NCI-H345 (cell line): Measurements from ENCODE around the gene ZMYM4.
"Not testable (repeated sequence)": the region's sequence is repeated elsewhere in the genome, so short reads cannot be mapped to it uniquely, and the experiment has no call there.

ENCODE experiments used
- DNase-seq: peaks from one replicate; lab custom pipeline; 2025; lab: John Stamatoyannopoulos, UW

The ZMYM4 gene

GRCh38 chr1:35326246-35326866 is 57.8 kb downstream of the ZMYM4 start:
- DNase-seq, result no peak

GRCh38 chr1:35331618-35332017 is 63.1 kb downstream of the ZMYM4 start:
- DNase-seq, result not testable (repeated sequence)

GRCh38 chr1:35334485-35334884 is 66.0 kb downstream of the ZMYM4 start:
- DNase-seq, result no peak

- no peak for DNase-seq
These were observed 72.0 kb downstream of the ZMYM4 start for GRCh38 chr1:35340519-35340918.

- no peak for DNase-seq
These were observed 77.0 kb downstream of the ZMYM4 start for GRCh38 chr1:35345439-35345981.

- DNase-seq, result no peak
These were observed 82.4 kb downstream of the ZMYM4 start for GRCh38 chr1:35350872-35351271.

- DNase-seq, result no peak
These were observed 91.5 kb downstream of the ZMYM4 start for GRCh38 chr1:35359995-35360394.

- DNase-seq, result no peak
These were observed 93.1 kb downstream of the ZMYM4 start for GRCh38 chr1:35361638-35362037.

- no peak for DNase-seq
These were observed 96.2 kb downstream of the ZMYM4 start for GRCh38 chr1:35364741-35365140.

- DNase-seq, result no peak
These were observed 99.4 kb downstream of the ZMYM4 start for GRCh38 chr1:35367914-35368313.

GRCh38 chr1:35369922-35370671 is 101.6 kb downstream of the ZMYM4 start:
- no peak for DNase-seq

GRCh38 chr1:35371506-35371905 is 103.0 kb downstream of the ZMYM4 start:
- no peak for DNase-seq

- no peak for DNase-seq
These were observed 109.0 kb downstream of the ZMYM4 start for GRCh38 chr1:35377555-35377954.

- DNase-seq, result no peak
These were observed 111.0 kb downstream of the ZMYM4 start for GRCh38 chr1:35379317-35380000.

GRCh38 chr1:35380111-35380510 is 111.6 kb downstream of the ZMYM4 start:
- DNase-seq, result not testable (repeated sequence)

GRCh38 chr1:35382107-35382506 is 113.6 kb downstream of the ZMYM4 start:
- no peak for DNase-seq

GRCh38 chr1:35386290-35386689 is 117.8 kb downstream of the ZMYM4 start:
- DNase-seq, result no peak

GRCh38 chr1:35386959-35387358 is 118.5 kb downstream of the ZMYM4 start:
- no peak for DNase-seq

GRCh38 chr1:35390600-35391494 is 122.3 kb downstream of the ZMYM4 start:
- DNase-seq, result no peak

GRCh38 chr1:35394386-35394785 is 125.9 kb downstream of the ZMYM4 start:
- no peak for DNase-seq

- no peak for DNase-seq
These were observed 130.2 kb downstream of the ZMYM4 start for GRCh38 chr1:35398739-35399138.

- DNase-seq, result no peak
These were observed 132.5 kb downstream of the ZMYM4 start for GRCh38 chr1:35401049-35401448.
